Nephron (organoid): ENCODE measurements around the gene GAMT.

Experiments
- H3K27ac Mint-ChIP-seq, 3 experiments: 2 replicates each; pipeline ENCODE4 v1.8.0; 2020; ENCODE audit warnings: mixed read lengths in 3 of 3, mild to moderate bottlenecking in 2 of 3, moderate library complexity in 1 of 3
- H3K27me3 Mint-ChIP-seq: 2 replicates; pipeline ENCODE4 v1.8.0; 2021; ENCODE audit warnings: low read depth, mild to moderate bottlenecking, moderate library complexity, mixed read lengths
- H3K36me3 Mint-ChIP-seq: 2 replicates; pipeline ENCODE4 v1.8.0; 2020; ENCODE audit warnings: low read depth, mixed read lengths
- H3K4me1 Mint-ChIP-seq: 2 replicates; pipeline ENCODE4 v1.8.0; 2020; ENCODE audit warnings: mixed read lengths
- H3K4me3 Mint-ChIP-seq, 3 experiments: 2 replicates each; pipeline ENCODE4 v1.8.0; 2020; ENCODE audit warnings: mild to moderate bottlenecking in 3 of 3, mixed read lengths in 3 of 3, moderate library complexity in 2 of 3
- H3K9me3 Mint-ChIP-seq: 2 replicates; pipeline ENCODE4 v1.8.0; 2020; ENCODE audit warnings: mixed read lengths
- CTCF ChIP-seq, 3 experiments: fragments of 200-600 bp; sonication (generic); IDR thresholded peaks; one replicate each; pipeline ENCODE4 v1.5.0; 2021; ENCODE audit warnings: antibody characterized with exemption in 3 of 3; ENCODE audit not compliant: unreplicated experiment in 3 of 3

The GAMT gene

GRCh38 chr19:1401138-1401888 lies at the start of gene GAMT:
TSS of gene GAMT (minus strand) at chr19:1401542. CDS start at chr19:1401476, 66 bp downstream.
- TF ChIP-seq CTCF (IDR thresholded peaks at IDR 0.05; ENCODE audit: unreplicated experiment in 3 of 3): peak; percentile 54 to 63 (median 59)
- Mint-ChIP-seq H3K36me3 (no peaks in the 10 kb centered on the region), H3K27ac (no peak within 1 kb of the TSS), H3K9me3 (no peaks in the 10 kb centered on the region), H3K4me3 (peak within 1 kb of the TSS; percentile 76 to 86 (median 85)), H3K4me1 (peaks cover 11% of the 10 kb centered on the region), H3K27me3 (peaks cover 4% of the 10 kb centered on the region)

- no peak for TF ChIP-seq CTCF (IDR thresholded peaks at IDR 0.05; ENCODE audit: unreplicated experiment in 3 of 3)
- peak within 1 kb of the TSS; percentile 56 to 72 (median 68) for H3K4me3 Mint-ChIP-seq
- H3K36me3 Mint-ChIP-seq: no peaks in the 10 kb centered on the region
- peaks cover 11% of the 10 kb centered on the region for H3K4me1 Mint-ChIP-seq
- H3K9me3 Mint-ChIP-seq: no peaks in the 10 kb centered on the region
- no peak within 1 kb of the TSS for H3K27ac Mint-ChIP-seq
- H3K27me3 Mint-ChIP-seq: peaks cover 77% of the 10 kb centered on the region
Observed at GRCh38 chr19:1449467-1450442, 48.4 kb upstream of the GAMT start, which contains the start of gene APC2. TSS of gene APC2 (plus strand) at chr19:1450121. CDS start at chr19:1453002, 2,881 bp downstream.

- Mint-ChIP-seq H3K9me3 (no peaks in the 10 kb centered on the region), H3K4me3 (peak overlapping the region; percentile 63 to 78 (median 71)), H3K36me3 (no peaks in the 10 kb centered on the region), H3K27me3 (peaks cover 67% of the 10 kb centered on the region), H3K4me1 (peaks cover 11% of the 10 kb centered on the region), H3K27ac (no peak overlapping the region)
- TF ChIP-seq CTCF (IDR thresholded peaks at IDR 0.05; ENCODE audit: unreplicated experiment in 3 of 3): no peak
Observed at GRCh38 chr19:1447944-1448343, 46.6 kb upstream of the GAMT start.

- Mint-ChIP-seq H3K27me3 (peaks cover 63% of the 10 kb centered on the region), H3K4me1 (peaks cover 11% of the 10 kb centered on the region), H3K36me3 (peaks cover 4% of the 10 kb centered on the region), H3K27ac (no peak overlapping the region), H3K4me3 (peak overlapping the region; percentile 68 to 78 (median 70)), H3K9me3 (no peaks in the 10 kb centered on the region)
- no peak for TF ChIP-seq CTCF (IDR thresholded peaks at IDR 0.05; ENCODE audit: unreplicated experiment in 3 of 3)
Observed at GRCh38 chr19:1447504-1447903, 46.2 kb upstream of the GAMT start.

- Mint-ChIP-seq H3K4me1 (peaks cover 11% of the 10 kb centered on the region), H3K36me3 (peaks cover 10% of the 10 kb centered on the region), H3K27ac (no peak overlapping the region), H3K9me3 (no peaks in the 10 kb centered on the region), H3K27me3 (peaks cover 57% of the 10 kb centered on the region), H3K4me3 (peak overlapping the region; percentile 73 to 78 (median 76))
- TF ChIP-seq CTCF (IDR thresholded peaks at IDR 0.05; ENCODE audit: unreplicated experiment in 3 of 3): no peak
Observed at GRCh38 chr19:1446713-1447481, 45.6 kb upstream of the GAMT start.
